ENCODE measurements around the gene CELF3. TPM values are rescaled to one million over a fixed set of nuclear protein-coding genes. Genes with fewer than 3 reads are reported as not detected.

Gene CELF3
- total and polyA plus RNA-seq, 2 of the 13 experiments (the other 11 are each of a cell fraction or from before 2014, with no cell fraction given), result not detected

DNA sequence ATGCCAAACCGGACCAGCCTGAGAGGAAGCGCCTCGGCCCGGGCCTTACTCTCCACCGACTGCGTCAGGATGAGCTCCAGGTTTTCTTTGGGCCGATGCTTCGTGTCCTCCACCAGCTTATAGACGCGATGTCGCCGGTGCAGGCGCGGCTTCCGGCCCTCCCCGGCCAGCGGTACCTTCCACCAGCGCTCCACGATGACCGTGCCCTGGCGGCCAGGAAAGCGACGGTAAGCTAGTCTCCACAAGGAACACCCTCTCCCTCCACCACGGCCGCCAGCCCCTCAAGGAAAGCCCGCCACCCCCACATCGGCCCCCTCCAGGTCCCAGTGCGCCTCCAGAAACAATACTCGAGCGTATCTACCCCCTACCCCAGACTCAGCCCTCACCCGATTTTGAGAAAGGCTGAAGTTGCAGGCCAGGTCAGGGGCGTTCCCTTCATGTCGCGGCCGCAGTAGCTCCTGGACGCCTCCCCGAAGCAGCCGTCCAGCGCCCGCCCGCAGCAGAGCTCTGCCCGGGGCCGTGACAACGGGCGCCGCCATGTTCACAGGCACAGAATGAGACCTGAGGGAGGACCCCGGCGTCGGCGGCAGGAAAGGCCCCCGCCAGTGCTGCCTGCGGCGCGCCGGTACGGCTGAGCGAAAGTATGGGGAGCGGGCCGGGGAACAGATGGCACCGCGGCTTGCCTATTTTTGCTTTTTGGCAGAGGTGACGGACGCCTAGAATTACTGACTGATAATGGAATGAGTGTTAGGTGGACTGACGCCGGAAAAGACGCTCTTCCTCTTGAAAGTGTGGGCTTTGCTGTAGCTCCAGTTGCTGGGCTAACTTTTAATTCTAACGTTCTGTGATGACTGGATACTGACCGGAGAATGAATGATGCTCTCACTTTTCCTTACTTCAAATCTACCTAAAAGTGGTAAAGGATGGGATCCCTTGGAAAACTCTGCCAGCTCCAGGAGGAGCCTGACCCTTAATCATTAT is 46.6 kb upstream of the CELF3 start, which contains the start of gene MRPL9 (continued):
- TF ChIP-seq, protein P1, sequence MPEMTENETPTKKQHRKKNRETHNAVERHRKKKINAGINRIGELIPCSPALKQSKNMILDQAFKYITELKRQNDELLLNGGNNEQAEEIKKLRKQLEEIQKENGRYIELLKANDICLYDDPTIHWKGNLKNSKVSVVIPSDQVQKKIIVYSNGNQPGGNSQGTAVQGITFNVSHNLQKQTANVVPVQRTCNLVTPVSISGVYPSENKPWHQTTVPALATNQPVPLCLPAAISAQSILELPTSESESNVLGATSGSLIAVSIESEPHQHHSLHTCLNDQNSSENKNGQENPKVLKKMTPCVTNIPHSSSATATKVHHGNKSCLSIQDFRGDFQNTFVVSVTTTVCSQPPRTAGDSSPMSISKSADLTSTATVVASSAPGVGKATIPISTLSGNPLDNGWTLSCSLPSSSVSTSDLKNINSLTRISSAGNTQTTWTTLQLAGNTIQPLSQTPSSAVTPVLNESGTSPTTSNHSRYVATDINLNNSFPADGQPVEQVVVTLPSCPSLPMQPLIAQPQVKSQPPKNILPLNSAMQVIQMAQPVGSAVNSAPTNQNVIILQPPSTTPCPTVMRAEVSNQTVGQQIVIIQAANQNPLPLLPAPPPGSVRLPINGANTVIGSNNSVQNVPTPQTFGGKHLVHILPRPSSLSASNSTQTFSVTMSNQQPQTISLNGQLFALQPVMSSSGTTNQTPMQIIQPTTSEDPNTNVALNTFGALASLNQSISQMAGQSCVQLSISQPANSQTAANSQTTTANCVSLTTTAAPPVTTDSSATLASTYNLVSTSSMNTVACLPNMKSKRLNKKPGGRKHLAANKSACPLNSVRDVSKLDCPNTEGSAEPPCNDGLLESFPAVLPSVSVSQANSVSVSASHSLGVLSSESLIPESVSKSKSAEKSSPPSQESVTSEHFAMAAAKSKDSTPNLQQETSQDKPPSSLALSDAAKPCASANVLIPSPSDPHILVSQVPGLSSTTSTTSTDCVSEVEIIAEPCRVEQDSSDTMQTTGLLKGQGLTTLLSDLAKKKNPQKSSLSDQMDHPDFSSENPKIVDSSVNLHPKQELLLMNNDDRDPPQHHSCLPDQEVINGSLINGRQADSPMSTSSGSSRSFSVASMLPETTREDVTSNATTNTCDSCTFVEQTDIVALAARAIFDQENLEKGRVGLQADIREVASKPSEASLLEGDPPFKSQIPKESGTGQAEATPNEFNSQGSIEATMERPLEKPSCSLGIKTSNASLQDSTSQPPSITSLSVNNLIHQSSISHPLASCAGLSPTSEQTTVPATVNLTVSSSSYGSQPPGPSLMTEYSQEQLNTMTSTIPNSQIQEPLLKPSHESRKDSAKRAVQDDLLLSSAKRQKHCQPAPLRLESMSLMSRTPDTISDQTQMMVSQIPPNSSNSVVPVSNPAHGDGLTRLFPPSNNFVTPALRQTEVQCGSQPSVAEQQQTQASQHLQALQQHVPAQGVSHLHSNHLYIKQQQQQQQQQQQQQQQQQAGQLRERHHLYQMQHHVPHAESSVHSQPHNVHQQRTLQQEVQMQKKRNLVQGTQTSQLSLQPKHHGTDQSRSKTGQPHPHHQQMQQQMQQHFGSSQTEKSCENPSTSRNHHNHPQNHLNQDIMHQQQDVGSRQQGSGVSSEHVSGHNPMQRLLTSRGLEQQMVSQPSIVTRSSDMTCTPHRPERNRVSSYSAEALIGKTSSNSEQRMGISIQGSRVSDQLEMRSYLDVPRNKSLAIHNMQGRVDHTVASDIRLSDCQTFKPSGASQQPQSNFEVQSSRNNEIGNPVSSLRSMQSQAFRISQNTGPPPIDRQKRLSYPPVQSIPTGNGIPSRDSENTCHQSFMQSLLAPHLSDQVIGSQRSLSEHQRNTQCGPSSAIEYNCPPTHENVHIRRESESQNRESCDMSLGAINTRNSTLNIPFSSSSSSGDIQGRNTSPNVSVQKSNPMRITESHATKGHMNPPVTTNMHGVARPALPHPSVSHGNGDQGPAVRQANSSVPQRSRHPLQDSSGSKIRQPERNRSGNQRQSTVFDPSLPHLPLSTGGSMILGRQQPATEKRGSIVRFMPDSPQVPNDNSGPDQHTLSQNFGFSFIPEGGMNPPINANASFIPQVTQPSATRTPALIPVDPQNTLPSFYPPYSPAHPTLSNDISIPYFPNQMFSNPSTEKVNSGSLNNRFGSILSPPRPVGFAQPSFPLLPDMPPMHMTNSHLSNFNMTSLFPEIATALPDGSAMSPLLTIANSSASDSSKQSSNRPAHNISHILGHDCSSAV (CRISPR knock-in tag; IDR thresholded peaks at IDR 0.05; ENCODE audit: borderline replicate concordance), result no peak
- TF ChIP-seq ZBTB7A (CRISPR knock-in tag; IDR thresholded peaks at IDR 0.05) (no peak; the same call in 1 of the 2 replicates), BRD4 (CRISPR knock-in tag; IDR thresholded peaks at IDR 0.05) (no peak; the same call in 1 of the 2 replicates), KDM5B (CRISPR knock-in tag; IDR thresholded peaks at IDR 0.05; ENCODE audit: borderline replicate concordance) (peak; percentile 81; the same call in 1 of the 2 replicates), MATR3 (CRISPR knock-in tag; IDR thresholded peaks at IDR 0.05) (no peak), ZNF879 (CRISPR knock-in tag; IDR thresholded peaks at IDR 0.05) (no peak), ZNF501 (CRISPR knock-in tag; IDR thresholded peaks at IDR 0.05) (peak; percentile 90), GTF3A (CRISPR knock-in tag; conservative IDR thresholded peaks at IDR 0.05) (no peak), CBX5 (CRISPR knock-in tag; IDR thresholded peaks at IDR 0.05; ENCODE audit: borderline replicate concordance) (peak; percentile 84; the same call in 1 of the 2 replicates), ZBTB20 (CRISPR knock-in tag; IDR thresholded peaks at IDR 0.05; ENCODE audit: borderline replicate concordance, low read depth) (0 out of 2 replicates have a peak, but pooled peaks have one; percentile 72), ZNF589 (CRISPR knock-in tag; conservative IDR thresholded peaks at IDR 0.05) (no peak), CENPX (CRISPR knock-in tag; IDR thresholded peaks at IDR 0.05) (no peak)
- TF ChIP-seq, protein P2, sequence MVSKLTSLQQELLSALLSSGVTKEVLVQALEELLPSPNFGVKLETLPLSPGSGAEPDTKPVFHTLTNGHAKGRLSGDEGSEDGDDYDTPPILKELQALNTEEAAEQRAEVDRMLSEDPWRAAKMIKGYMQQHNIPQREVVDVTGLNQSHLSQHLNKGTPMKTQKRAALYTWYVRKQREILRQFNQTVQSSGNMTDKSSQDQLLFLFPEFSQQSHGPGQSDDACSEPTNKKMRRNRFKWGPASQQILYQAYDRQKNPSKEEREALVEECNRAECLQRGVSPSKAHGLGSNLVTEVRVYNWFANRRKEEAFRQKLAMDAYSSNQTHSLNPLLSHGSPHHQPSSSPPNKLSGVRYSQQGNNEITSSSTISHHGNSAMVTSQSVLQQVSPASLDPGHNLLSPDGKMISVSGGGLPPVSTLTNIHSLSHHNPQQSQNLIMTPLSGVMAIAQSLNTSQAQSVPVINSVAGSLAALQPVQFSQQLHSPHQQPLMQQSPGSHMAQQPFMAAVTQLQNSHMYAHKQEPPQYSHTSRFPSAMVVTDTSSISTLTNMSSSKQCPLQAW (CRISPR knock-in tag; IDR thresholded peaks at IDR 0.05), result peak; percentile 79
- TF ChIP-seq, protein P3, sequence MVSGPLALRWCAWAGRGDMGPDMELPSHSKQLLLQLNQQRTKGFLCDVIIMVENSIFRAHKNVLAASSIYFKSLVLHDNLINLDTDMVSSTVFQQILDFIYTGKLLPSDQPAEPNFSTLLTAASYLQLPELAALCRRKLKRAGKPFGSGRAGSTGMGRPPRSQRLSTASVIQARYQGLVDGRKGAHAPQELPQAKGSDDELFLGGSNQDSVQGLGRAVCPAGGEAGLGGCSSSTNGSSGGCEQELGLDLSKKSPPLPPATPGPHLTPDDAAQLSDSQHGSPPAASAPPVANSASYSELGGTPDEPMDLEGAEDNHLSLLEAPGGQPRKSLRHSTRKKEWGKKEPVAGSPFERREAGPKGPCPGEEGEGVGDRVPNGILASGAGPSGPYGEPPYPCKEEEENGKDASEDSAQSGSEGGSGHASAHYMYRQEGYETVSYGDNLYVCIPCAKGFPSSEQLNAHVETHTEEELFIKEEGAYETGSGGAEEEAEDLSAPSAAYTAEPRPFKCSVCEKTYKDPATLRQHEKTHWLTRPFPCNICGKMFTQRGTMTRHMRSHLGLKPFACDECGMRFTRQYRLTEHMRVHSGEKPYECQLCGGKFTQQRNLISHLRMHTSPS (CRISPR knock-in tag; IDR thresholded peaks at IDR 0.05; ENCODE audit: low read depth), result 0 out of 2 replicates have a peak, but pooled peaks have one; percentile 29
- TF ChIP-seq, protein P4, sequence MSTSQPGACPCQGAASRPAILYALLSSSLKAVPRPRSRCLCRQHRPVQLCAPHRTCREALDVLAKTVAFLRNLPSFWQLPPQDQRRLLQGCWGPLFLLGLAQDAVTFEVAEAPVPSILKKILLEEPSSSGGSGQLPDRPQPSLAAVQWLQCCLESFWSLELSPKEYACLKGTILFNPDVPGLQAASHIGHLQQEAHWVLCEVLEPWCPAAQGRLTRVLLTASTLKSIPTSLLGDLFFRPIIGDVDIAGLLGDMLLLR (CRISPR knock-in tag; IDR thresholded peaks at IDR 0.05), result 0 out of 2 replicates have a peak, but pooled peaks have one; percentile 24
